ENCODE data around the gene SDK2. TPM values are rescaled to one million over a fixed set of nuclear protein-coding genes. Genes with fewer than 3 reads are reported as not detected.

SDK2 gene
- total RNA-seq, 1 donor from 2014 or later = 11.2 TPM

DNA sequence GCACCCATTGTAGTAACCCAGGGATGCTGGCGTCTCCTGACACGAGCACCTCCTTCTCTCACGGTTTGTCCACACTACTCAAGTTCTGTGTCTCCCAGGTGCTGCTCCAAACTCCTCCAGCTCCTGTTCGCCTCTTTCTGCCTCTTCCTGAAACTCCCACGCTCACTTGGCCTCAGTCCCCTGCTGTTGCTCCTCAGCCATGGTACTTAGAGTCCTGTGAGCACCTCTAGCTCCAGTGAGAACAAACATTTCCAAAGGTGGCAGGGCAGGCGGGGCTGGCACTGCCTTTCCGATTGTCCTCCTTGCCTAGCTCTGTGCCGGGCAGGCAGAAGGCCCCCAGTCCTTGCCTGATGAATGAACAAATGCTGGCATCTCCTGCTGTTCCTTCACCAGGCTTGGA is 146.1 kb downstream of the SDK2 start:
- no peak for DNase-seq (ENCODE audit: low read depth)
- Histone ChIP-seq H3K4me1 (ENCODE audit: insufficient read depth, low read length) (no peaks in the 10 kb centered on the region), H2AFZ (ENCODE audit: low read depth, low read length) (no peak overlapping the region), H3K27me3 (ENCODE audit: insufficient read depth, low read length) (no peaks in the 10 kb centered on the region), H3K79me2 (ENCODE audit: insufficient read depth, low read length) (no peaks in the 10 kb centered on the region), H3K36me3 (ENCODE audit: insufficient read depth, low read length) (no peaks in the 10 kb centered on the region), H3K9ac (ENCODE audit: low read length) (no peak overlapping the region), H3K9me3 (ENCODE audit: insufficient read depth, low read depth, low read length) (no peaks in the 10 kb centered on the region), H3K4me3 (ENCODE audit: insufficient read depth, low read depth, low read length) (no peak overlapping the region), H3K27ac (ENCODE audit: low read depth, low read length) (no peak overlapping the region), H3K4me2 (ENCODE audit: low read length) (no peak overlapping the region), H4K20me1 (ENCODE audit: insufficient read depth, low read length) (no peaks in the 10 kb centered on the region)
- Mint-ChIP-seq H3K27ac (ENCODE audit: unreplicated experiment) (no peak overlapping the region), H3K4me1 (ENCODE audit: low read depth, unreplicated experiment) (peaks cover 3% of the 10 kb centered on the region), H3K4me3 (ENCODE audit: unreplicated experiment) (no peak overlapping the region), H3K27me3 (ENCODE audit: low read depth, unreplicated experiment) (peaks cover 68% of the 10 kb centered on the region), H3K36me3 (ENCODE audit: low read depth, unreplicated experiment) (peaks cover 11% of the 10 kb centered on the region), H3K9me3 (ENCODE audit: unreplicated experiment) (peaks cover 10% of the 10 kb centered on the region)
- no peak for TF ChIP-seq CTCF (IDR thresholded peaks at IDR 0.05; ENCODE audit: insufficient read depth, low read depth, low read length)
- no peak for TF ChIP-seq EZH2 (IDR thresholded peaks at IDR 0.05; ENCODE audit: insufficient read depth, low read length)
- FAIRE-seq = no peak

GRCh38 chr17:73497721-73498120 is 146.5 kb downstream of the SDK2 start:
- Mint-ChIP-seq H3K9me3 (ENCODE audit: unreplicated experiment) (peaks cover 9% of the 10 kb centered on the region), H3K27ac (ENCODE audit: unreplicated experiment) (peak overlapping the region; percentile 29), H3K4me3 (ENCODE audit: unreplicated experiment) (no peak overlapping the region), H3K27me3 (ENCODE audit: low read depth, unreplicated experiment) (peaks cover 68% of the 10 kb centered on the region), H3K4me1 (ENCODE audit: low read depth, unreplicated experiment) (peaks cover 7% of the 10 kb centered on the region), H3K36me3 (ENCODE audit: low read depth, unreplicated experiment) (peaks cover 11% of the 10 kb centered on the region)
- Histone ChIP-seq H3K4me2 (ENCODE audit: low read length) (no peak overlapping the region), H3K27me3 (ENCODE audit: insufficient read depth, low read length) (no peaks in the 10 kb centered on the region), H3K79me2 (ENCODE audit: insufficient read depth, low read length) (no peaks in the 10 kb centered on the region), H3K9me3 (ENCODE audit: insufficient read depth, low read depth, low read length) (no peaks in the 10 kb centered on the region), H3K27ac (ENCODE audit: low read depth, low read length) (no peak overlapping the region), H3K4me3 (ENCODE audit: insufficient read depth, low read depth, low read length) (no peak overlapping the region), H2AFZ (ENCODE audit: low read depth, low read length) (no peak overlapping the region), H3K36me3 (ENCODE audit: insufficient read depth, low read length) (no peaks in the 10 kb centered on the region), H3K4me1 (ENCODE audit: insufficient read depth, low read length) (no peaks in the 10 kb centered on the region), H3K9ac (ENCODE audit: low read length) (no peak overlapping the region), H4K20me1 (ENCODE audit: insufficient read depth, low read length) (no peaks in the 10 kb centered on the region)
- FAIRE-seq (no peak), DNase-seq (ENCODE audit: low read depth) (no peak)
- no peak for TF ChIP-seq CTCF (IDR thresholded peaks at IDR 0.05; ENCODE audit: insufficient read depth, low read depth, low read length)
- TF ChIP-seq EZH2 (IDR thresholded peaks at IDR 0.05; ENCODE audit: insufficient read depth, low read length) = no peak

GRCh38 chr17:73496232-73496631 is 148.0 kb downstream of the SDK2 start:
- Mint-ChIP-seq H3K4me3 (ENCODE audit: unreplicated experiment) (no peak overlapping the region), H3K4me1 (ENCODE audit: low read depth, unreplicated experiment) (peaks cover 10% of the 10 kb centered on the region), H3K36me3 (ENCODE audit: low read depth, unreplicated experiment) (peaks cover 10% of the 10 kb centered on the region), H3K27ac (ENCODE audit: unreplicated experiment) (no peak overlapping the region), H3K9me3 (ENCODE audit: unreplicated experiment) (peaks cover 9% of the 10 kb centered on the region), H3K27me3 (ENCODE audit: low read depth, unreplicated experiment) (peaks cover 64% of the 10 kb centered on the region)
- H2AFZ ChIP-seq (ENCODE audit: low read depth, low read length) = no peak overlapping the region
- TF ChIP-seq CTCF (IDR thresholded peaks at IDR 0.05; ENCODE audit: insufficient read depth, low read depth, low read length) (no peak), EZH2 (IDR thresholded peaks at IDR 0.05; ENCODE audit: insufficient read depth, low read length) (no peak)
- no peak overlapping the region for H3K4me2 ChIP-seq (ENCODE audit: low read length)
- no peak overlapping the region for H3K27ac ChIP-seq (ENCODE audit: low read depth, low read length)
- no peaks in the 10 kb centered on the region for H3K27me3 ChIP-seq (ENCODE audit: insufficient read depth, low read length)
- no peak overlapping the region for H3K9ac ChIP-seq (ENCODE audit: low read length)
- H3K9me3 ChIP-seq (ENCODE audit: insufficient read depth, low read depth, low read length) = no peaks in the 10 kb centered on the region
- H3K4me1 ChIP-seq (ENCODE audit: insufficient read depth, low read length) = no peaks in the 10 kb centered on the region
- no peak overlapping the region for H3K4me3 ChIP-seq (ENCODE audit: insufficient read depth, low read depth, low read length)
- H3K79me2 ChIP-seq (ENCODE audit: insufficient read depth, low read length) = no peaks in the 10 kb centered on the region
- no peak for DNase-seq (ENCODE audit: low read depth)
- H4K20me1 ChIP-seq (ENCODE audit: insufficient read depth, low read length) = no peaks in the 10 kb centered on the region
- no peaks in the 10 kb centered on the region for H3K36me3 ChIP-seq (ENCODE audit: insufficient read depth, low read length)
- FAIRE-seq = no peak
